Spleen (tissue), 7 donors: ENCODE data around the gene ZNF514.

ENCODE experiments used
- POLR2A ChIP-seq, 3 donors: fragments of 450-650 bp; IDR thresholded peaks; one replicate each; pipeline ENCODE4 v1.5.1; 2017; ENCODE audit warnings: antibody characterized with exemption in 3 of 3, mild to moderate bottlenecking in 1 of 3
- POLR2AphosphoS5 ChIP-seq, 3 donors: sonication (generic); formaldehyde crosslinking; IDR thresholded peaks; one replicate each; pipeline ENCODE4 v1.5.1; 2017; ENCODE audit warnings: antibody characterized with exemption in 3 of 3
- TF ChIP-seq, protein P1 (sequence below), 11 experiments: fragments of 200-600 bp in 7 of 11; fragments of 450-650 bp in 4 of 11; sonication (generic) in 4 of 11; IDR thresholded peaks in 8 of 11; conservative IDR thresholded peaks in 3 of 11; 1 replicate in 7 of 11; 2 replicates in 4 of 11; pipeline versions ENCODE4 v1.4.0 to v1.8.0; 2016 to 2021; ENCODE audit warnings: antibody characterized with exemption in 11 of 11, inconsistent platforms in 4 of 11, mild to moderate bottlenecking in 1 of 11
- donor health status: DM: no; HTN: no; CAD: no; lungs with moderate emphysema.
- donor health status: DM: no; HTN: no; CAD: no.
- donor health status: DM: no; HTN: no; CAD: no.

DNA sequence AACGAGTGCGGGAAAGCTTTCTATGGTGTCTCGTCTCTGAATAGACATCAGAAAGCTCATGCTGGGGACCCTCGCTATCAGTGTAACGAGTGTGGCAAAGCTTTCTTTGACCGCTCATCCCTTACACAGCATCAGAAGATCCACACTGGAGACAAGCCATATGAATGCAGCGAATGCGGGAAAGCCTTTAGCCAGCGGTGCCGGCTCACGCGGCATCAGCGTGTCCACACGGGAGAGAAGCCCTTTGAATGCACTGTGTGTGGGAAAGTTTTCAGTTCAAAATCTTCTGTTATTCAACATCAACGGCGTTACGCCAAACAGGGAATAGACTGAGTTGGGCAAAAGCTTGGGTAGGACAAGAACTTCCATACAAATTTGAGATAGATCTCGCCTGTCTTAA, 22.1 kb upstream of the ZNF514 start:
- TF ChIP-seq POLR2AphosphoS5 (IDR thresholded peaks at IDR 0.05) (no peak), POLR2A (IDR thresholded peaks at IDR 0.05) (no peak)
- TF ChIP-seq, protein P1, sequence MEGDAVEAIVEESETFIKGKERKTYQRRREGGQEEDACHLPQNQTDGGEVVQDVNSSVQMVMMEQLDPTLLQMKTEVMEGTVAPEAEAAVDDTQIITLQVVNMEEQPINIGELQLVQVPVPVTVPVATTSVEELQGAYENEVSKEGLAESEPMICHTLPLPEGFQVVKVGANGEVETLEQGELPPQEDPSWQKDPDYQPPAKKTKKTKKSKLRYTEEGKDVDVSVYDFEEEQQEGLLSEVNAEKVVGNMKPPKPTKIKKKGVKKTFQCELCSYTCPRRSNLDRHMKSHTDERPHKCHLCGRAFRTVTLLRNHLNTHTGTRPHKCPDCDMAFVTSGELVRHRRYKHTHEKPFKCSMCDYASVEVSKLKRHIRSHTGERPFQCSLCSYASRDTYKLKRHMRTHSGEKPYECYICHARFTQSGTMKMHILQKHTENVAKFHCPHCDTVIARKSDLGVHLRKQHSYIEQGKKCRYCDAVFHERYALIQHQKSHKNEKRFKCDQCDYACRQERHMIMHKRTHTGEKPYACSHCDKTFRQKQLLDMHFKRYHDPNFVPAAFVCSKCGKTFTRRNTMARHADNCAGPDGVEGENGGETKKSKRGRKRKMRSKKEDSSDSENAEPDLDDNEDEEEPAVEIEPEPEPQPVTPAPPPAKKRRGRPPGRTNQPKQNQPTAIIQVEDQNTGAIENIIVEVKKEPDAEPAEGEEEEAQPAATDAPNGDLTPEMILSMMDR (IDR thresholded peaks at IDR 0.05 in 8 of 11, conservative IDR thresholded peaks at IDR 0.05 in 3 of 11): no peak
